ENCODE measurements around the gene CRKL.
A peak's percentile ranks its signal among the peaks of the same experiment; 100 is the strongest.
"Not testable (repeated sequence)": the region's sequence is repeated elsewhere in the genome, so short reads cannot be mapped to it uniquely, and the experiment has no call there.

Gene CRKL

GRCh38 chr22:20966883-20967696, 49.9 kb downstream of the CRKL start, which contains the start of gene AIFM3:
Gene AIFM3 (plus strand): TSS chr22:20967255. CDS start chr22:20967945, 690 bp downstream.
- DNase-seq (ENCODE audit: low read depth in 3 of 3), result no peak

- no peak for DNase-seq (ENCODE audit: low read depth in 3 of 3)
Measured at GRCh38 chr22:20967697-20968211, 50.5 kb downstream of the CRKL start.

- no peak for DNase-seq (ENCODE audit: low read depth in 3 of 3)
Measured at GRCh38 chr22:20968281-20968977, 51.2 kb downstream of the CRKL start.

- DNase-seq (ENCODE audit: low read depth in 3 of 3), result no peak
Measured at GRCh38 chr22:20970939-20971657, 53.9 kb downstream of the CRKL start.

GRCh38 chr22:20972014-20972694, 54.9 kb downstream of the CRKL start:
- not testable (repeated sequence) for DNase-seq (ENCODE audit: low read depth in 3 of 3)

GRCh38 chr22:20972933-20973577, 55.8 kb downstream of the CRKL start:
- DNase-seq (ENCODE audit: low read depth in 3 of 3), result no peak

- DNase-seq (ENCODE audit: low read depth in 3 of 3), result no peak
Measured at GRCh38 chr22:20973634-20974286, 56.6 kb downstream of the CRKL start.

- no peak for DNase-seq (ENCODE audit: low read depth in 3 of 3)
Measured at GRCh38 chr22:20974336-20974955, 57.2 kb downstream of the CRKL start.

GRCh38 chr22:20975541-20976290, 58.5 kb downstream of the CRKL start:
- no peak for DNase-seq (ENCODE audit: low read depth in 3 of 3)

- no peak for DNase-seq (ENCODE audit: low read depth in 3 of 3)
Measured at GRCh38 chr22:20976291-20976877, 59.2 kb downstream of the CRKL start.

GRCh38 chr22:20977019-20977418, 59.8 kb downstream of the CRKL start:
- DNase-seq (ENCODE audit: low read depth in 3 of 3), result no peak

GRCh38 chr22:20977516-20978170, 60.4 kb downstream of the CRKL start:
- no peak for DNase-seq (ENCODE audit: low read depth in 3 of 3)

- DNase-seq (ENCODE audit: low read depth in 3 of 3), result no peak
Measured at GRCh38 chr22:20978419-20978818, 61.2 kb downstream of the CRKL start.

- DNase-seq (ENCODE audit: low read depth in 3 of 3), result peak; percentile 38 to 58 (median 51)
Measured at GRCh38 chr22:20979243-20979809, 62.1 kb downstream of the CRKL start.

- DNase-seq (ENCODE audit: low read depth in 3 of 3), result no peak
Measured at GRCh38 chr22:20979940-20980453, 62.8 kb downstream of the CRKL start.

- no peak for DNase-seq (ENCODE audit: low read depth in 3 of 3)
Measured at GRCh38 chr22:20980523-20980922, 63.3 kb downstream of the CRKL start.

GRCh38 chr22:20980938-20981722, 63.9 kb downstream of the CRKL start:
- DNase-seq (ENCODE audit: low read depth in 3 of 3), result no peak
